ENCODE results near the gene FAM107A.

- TF ChIP-seq EZH2 (IDR thresholded peaks at IDR 0.05; ENCODE audit: insufficient read depth, poor library complexity, severe bottlenecking): no peak
- no peak for TF ChIP-seq EZH2phosphoT487 (IDR thresholded peaks at IDR 0.05; ENCODE audit: insufficient read depth, low read depth)
Measured at GRCh38 chr3:58553003-58553402, 24.2 kb downstream of the FAM107A start.

Measured in GM23248 (cell line).